HG03469 (cell line): ENCODE measurements around the gene DSCAML1.

Experiments
- ATAC-seq: cut with Tn5 transposase; IDR thresholded peaks from one replicate; pipeline ENCODE4 v1.9.1; 2021; ENCODE audit warnings: mild to moderate bottlenecking, moderate library complexity, moderate number of reproducible peaks; ENCODE audit not compliant: unreplicated experiment

The DSCAML1 gene

GRCh38 chr11:117731722-117732290 lies 65.2 kb downstream of the DSCAML1 start:
- ATAC-seq = no peak

GRCh38 chr11:117730208-117730800 lies 66.7 kb downstream of the DSCAML1 start:
- no peak for ATAC-seq

GRCh38 chr11:117725048-117725734 lies 71.8 kb downstream of the DSCAML1 start:
- no peak for ATAC-seq

GRCh38 chr11:117724621-117725020 lies 72.4 kb downstream of the DSCAML1 start:
- ATAC-seq = no peak

GRCh38 chr11:117724104-117724503 lies 72.9 kb downstream of the DSCAML1 start:
- no peak for ATAC-seq

GRCh38 chr11:117723277-117724024 lies 73.6 kb downstream of the DSCAML1 start:
- ATAC-seq = no peak

GRCh38 chr11:117722082-117722481 lies 74.9 kb downstream of the DSCAML1 start:
- ATAC-seq = no peak

- no peak for ATAC-seq
These were observed 76.9 kb downstream of the DSCAML1 start for GRCh38 chr11:117720061-117720511.

GRCh38 chr11:117719480-117719879 lies 77.5 kb downstream of the DSCAML1 start:
- ATAC-seq = no peak

- no peak for ATAC-seq
These were observed 79.3 kb downstream of the DSCAML1 start for GRCh38 chr11:117717485-117718314.

- no peak for ATAC-seq
These were observed 80.2 kb downstream of the DSCAML1 start for GRCh38 chr11:117716521-117717440.

GRCh38 chr11:117715801-117716200 lies 81.2 kb downstream of the DSCAML1 start:
- no peak for ATAC-seq

GRCh38 chr11:117713538-117713991 lies 83.5 kb downstream of the DSCAML1 start:
- no peak for ATAC-seq

GRCh38 chr11:117712530-117712929 lies 84.5 kb downstream of the DSCAML1 start:
- no peak for ATAC-seq

- no peak for ATAC-seq
These were observed 85.7 kb downstream of the DSCAML1 start for GRCh38 chr11:117711331-117711730.

GRCh38 chr11:117710211-117710610 lies 86.8 kb downstream of the DSCAML1 start:
- no peak for ATAC-seq

GRCh38 chr11:117706322-117706814 lies 90.6 kb downstream of the DSCAML1 start:
- no peak for ATAC-seq

GRCh38 chr11:117705866-117706265 lies 91.2 kb downstream of the DSCAML1 start:
- ATAC-seq = no peak

GRCh38 chr11:117704395-117705100 lies 92.5 kb downstream of the DSCAML1 start:
- ATAC-seq = no peak
